Subcutaneous adipose tissue (tissue), 4 donors: Measurements from ENCODE around the gene WDR4. TPM values are rescaled to one million over a fixed set of nuclear protein-coding genes. Genes with fewer than 3 reads are reported as not detected.

Experiments used
- CTCF ChIP-seq: fragments of 450-650 bp; IDR thresholded peaks from one replicate; pipeline ENCODE4 v1.5.1; 2016; ENCODE audit warnings: low read depth, mild to moderate bottlenecking, control low read depth, antibody characterized with exemption, moderate library complexity
- total RNA-seq, 4 donors: library from RNA; depleted of rRNA; stranded (reverse); fragments of >200 nt; gene quantifications; one replicate each; pipeline ENCODE4 v1.1.0, GENCODE V29; 2016

The WDR4 gene
- total RNA-seq, 4 donors from 2014 or later, result 5.4 to 12.8 (median 6.9) TPM

DNA sequence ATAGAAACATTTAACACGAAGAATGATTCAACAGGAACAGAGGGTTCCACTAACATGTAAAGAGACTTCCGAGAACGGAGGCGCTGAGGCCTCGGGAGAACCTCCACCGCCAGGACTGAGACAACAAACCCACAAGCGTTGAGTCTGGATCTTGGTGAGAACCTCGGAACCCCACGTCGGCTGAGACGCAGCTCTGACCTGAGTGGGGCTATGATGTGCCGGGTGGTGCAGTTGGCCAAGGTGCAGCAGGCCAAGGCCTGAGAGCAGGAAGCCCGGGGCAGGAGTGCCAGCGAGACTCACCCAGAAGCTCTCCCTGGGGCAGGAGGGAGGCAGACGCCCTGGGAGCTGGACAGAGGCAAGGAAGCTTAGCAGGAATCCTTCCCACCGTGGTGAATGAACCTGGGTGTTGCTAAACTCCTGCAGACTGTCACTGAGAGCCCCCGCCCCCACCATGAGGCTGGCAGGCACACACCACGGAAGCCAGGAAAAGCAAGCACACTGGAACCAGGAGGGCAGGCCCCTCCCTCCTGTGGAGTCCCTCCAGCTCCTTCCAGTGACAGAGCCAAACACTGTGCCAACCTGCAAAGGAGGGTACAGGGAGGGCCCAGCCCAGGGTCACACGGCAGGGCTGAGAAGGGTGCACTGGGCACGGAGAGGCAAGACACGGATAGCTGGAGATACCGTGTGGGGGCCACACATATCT lies 34.8 kb downstream of the WDR4 start:
- no peak for TF ChIP-seq CTCF

GRCh38 chr21:42843056-42843455 lies 36.3 kb downstream of the WDR4 start:
- TF ChIP-seq CTCF, result no peak

GRCh38 chr21:42841156-42841915 lies 38.0 kb downstream of the WDR4 start:
- no peak for TF ChIP-seq CTCF

- TF ChIP-seq CTCF, result no peak
Observed at GRCh38 chr21:42840411-42841155, 38.8 kb downstream of the WDR4 start.

DNA sequence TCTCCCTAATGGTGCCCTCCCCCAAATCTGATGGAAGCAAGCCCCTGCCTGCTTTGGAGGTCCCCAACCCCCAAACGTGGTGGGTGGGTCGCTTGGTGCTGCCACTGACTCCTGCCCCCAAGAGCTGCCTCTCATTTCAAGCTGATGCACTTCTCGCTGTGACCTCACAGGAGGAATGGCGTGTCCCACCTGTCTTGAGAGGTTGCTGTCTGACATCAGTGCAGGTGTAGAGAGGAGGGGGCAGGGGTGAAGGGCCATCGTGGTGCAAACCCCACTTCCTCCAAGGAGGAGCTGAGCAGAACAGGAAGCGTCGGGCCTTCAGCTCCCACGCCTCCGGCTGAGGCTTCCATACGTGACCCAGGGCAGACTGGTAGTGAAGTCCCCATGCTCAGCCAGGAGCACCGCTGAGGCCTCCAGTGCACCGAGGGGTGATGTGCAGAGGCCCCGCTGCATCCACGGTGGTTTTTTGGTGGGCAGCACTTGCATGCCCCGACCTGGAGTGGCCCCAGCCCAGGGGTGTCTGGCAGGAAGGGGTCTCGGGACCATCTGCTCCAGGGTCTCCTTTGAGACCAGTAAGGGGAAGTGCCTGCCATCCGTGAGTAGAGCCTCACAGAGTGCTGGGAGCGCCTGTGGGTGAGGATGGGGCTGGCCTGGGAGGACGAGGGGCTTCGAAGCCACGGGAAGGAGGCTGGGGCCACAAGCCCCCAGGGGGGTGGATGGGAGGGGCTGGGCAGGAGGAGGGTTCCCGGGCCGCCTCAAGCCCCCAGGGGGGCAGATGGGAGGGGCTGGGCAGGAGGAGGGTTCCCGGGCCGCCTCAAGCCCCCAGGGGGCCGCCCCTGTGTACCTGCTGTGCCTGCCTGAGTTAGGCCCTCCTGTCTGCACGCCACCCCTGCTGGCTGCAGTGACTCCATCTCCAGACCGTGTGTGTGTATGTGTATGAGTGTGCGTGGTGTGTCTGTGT lies 39.8 kb downstream of the WDR4 start:
- TF ChIP-seq CTCF, result no peak

DNA sequence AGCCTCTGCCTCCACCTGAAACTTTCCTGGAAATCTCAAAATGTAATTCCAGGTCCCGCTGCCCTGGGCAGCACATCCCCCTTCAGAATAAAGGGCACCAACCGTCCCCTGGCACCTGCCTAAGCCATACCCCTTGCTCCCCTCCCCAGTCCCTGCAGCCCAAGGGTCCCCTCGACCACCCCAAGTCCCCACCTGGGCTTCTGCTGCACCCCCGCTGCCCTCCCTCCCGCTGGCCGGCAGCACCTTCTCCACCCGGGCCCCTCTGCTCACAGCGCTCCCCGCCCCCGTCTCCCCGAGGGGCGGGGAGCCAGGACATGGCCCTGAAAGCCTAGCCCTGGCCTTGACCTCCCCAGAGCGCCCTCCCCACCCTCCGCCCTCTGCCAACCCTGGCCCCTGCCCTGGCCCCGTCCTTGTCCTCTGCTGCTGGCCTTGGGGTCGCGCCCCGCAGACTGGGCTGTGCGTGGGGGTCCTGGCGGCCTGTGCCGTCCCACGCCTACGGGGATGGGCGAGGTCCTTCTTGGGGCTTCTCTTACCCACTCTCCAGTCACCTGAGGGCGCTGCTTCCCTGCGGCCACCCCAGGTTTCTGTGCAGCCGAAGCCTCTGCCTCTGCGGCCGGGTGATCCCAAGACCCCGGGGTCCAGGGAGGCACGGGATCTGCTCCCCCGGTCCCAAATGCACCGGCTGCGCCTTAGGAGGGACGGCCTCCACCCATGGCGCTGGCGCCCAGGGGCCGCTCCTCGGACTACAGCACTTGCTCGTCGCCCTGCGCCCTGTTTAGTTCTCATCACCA lies 41.7 kb downstream of the WDR4 start:
- TF ChIP-seq CTCF, result no peak
